ENCODE results near the gene CEP55.

- TF ChIP-seq NANOG (IDR thresholded peaks at IDR 0.05; ENCODE audit: insufficient read depth, low read depth, low read length, poor library complexity, severe bottlenecking) (no peak), CTCF (IDR thresholded peaks at IDR 0.05; ENCODE audit: control extremely low read depth in 1 of 3, insufficient read depth in 1 of 3, low read depth in 1 of 3, low read length in 3 of 3) (no peak), POLR2A (IDR thresholded peaks at IDR 0.05; ENCODE audit: control extremely low read depth in 1 of 2, low read depth in 2 of 2, low read length in 2 of 2) (no peak), KDM5A (IDR thresholded peaks at IDR 0.05; ENCODE audit: low read length) (no peak), JUN (IDR thresholded peaks at IDR 0.05; ENCODE audit: low read depth, low read length) (no peak), ZNF274 (IDR thresholded peaks at IDR 0.05; ENCODE audit: borderline replicate concordance, extremely low read depth, low read length) (no peak), POLR2AphosphoS5 (IDR thresholded peaks at IDR 0.05; ENCODE audit: low read depth, low read length) (no peak)
Observed at GRCh38 chr10:93572606-93573005, 76.2 kb downstream of the CEP55 start.

Measured in H1 (cell line).